OCI-LY7 (cell line): Measurements from ENCODE around the gene VKORC1L1. TPM values are rescaled to one million over a fixed set of nuclear protein-coding genes. Genes with fewer than 3 reads are reported as not detected.
A peak's percentile ranks its signal among the peaks of the same experiment; 100 is the strongest.
"Not testable (repeated sequence)": the region's sequence is repeated elsewhere in the genome, so short reads cannot be mapped to it uniquely, and the experiment has no call there.

ENCODE experiments used
- BruUV-seq: library from RNA; stranded (reverse); fragments of 400-500 nt; replicated peaks from 2 replicates; lab custom pipeline; 2021; lab: Mats Ljungman, UMichigan
- CTCF ChIA-PET: fragments of 300-600 bp; sonication (Branson Sonifier 250); formaldehyde crosslinking; loops from one replicate; lab custom pipeline; 2022; ENCODE audit warnings: antibody characterized with exemption; ENCODE audit not compliant: unreplicated experiment; lab: Charles Lee
- POLR2A ChIA-PET: fragments of 300-600 bp; sonication (Branson Sonifier 250); formaldehyde crosslinking; loops from one replicate; lab custom pipeline; 2022; ENCODE audit warnings: antibody characterized with exemption; lab: Charles Lee
- DNase-seq: peaks from one replicate; pipeline ENCODE4 v3.0.0-alpha.2; 2015; ENCODE audit warnings: low spot score
- H2AFZ ChIP-seq: fragments of 200-600 bp; sonication (generic), shearing (Covaris generic); 2 replicates; pipeline ENCODE4 v1.6.1; 2014; ENCODE audit warnings: mild to moderate bottlenecking, antibody characterized with exemption, low read length, moderate library complexity
- H3K27ac ChIP-seq: fragments of 200-600 bp; sonication (generic); 2 replicates; pipeline ENCODE4 v1.5.1; 2014; ENCODE audit warnings: mixed run types, low read depth, mild to moderate bottlenecking, moderate library complexity, low read length, inconsistent platforms; ENCODE audit not compliant: poor library complexity, severe bottlenecking
- H3K36me3 ChIP-seq: fragments of 200-600 bp; sonication (generic); 2 replicates; pipeline ENCODE4 v1.6.1; 2014; ENCODE audit warnings: mild to moderate bottlenecking, antibody characterized with exemption, low read length, moderate library complexity, mixed read lengths; ENCODE audit not compliant: insufficient read depth
- H3K4me1 ChIP-seq: fragments of 200-600 bp; sonication (generic); 2 replicates; pipeline ENCODE4 v1.5.1; 2014; ENCODE audit warnings: mild to moderate bottlenecking, low read length; ENCODE audit not compliant: insufficient read depth, poor library complexity, severe bottlenecking
- H3K4me2 ChIP-seq: fragments of 200-600 bp; sonication (generic); 2 replicates; pipeline ENCODE4 v1.6.1; 2014; ENCODE audit warnings: mild to moderate bottlenecking, low read length
- H3K4me3 ChIP-seq: fragments of 200-600 bp; sonication (generic); 2 replicates; pipeline ENCODE4 v1.5.1; 2014; ENCODE audit warnings: mild to moderate bottlenecking, low read depth, low read length; ENCODE audit not compliant: poor library complexity, severe bottlenecking
- H3K79me2 ChIP-seq: fragments of 200-600 bp; sonication (generic); 2 replicates; pipeline ENCODE4 v1.6.1; 2016; ENCODE audit warnings: low read depth, mild to moderate bottlenecking, low read length, moderate library complexity, mixed read lengths; ENCODE audit not compliant: insufficient read depth
- H3K9me2 ChIP-seq: fragments of 200-600 bp; sonication (generic); 2 replicates; pipeline ENCODE4 v1.6.1; 2016; ENCODE audit warnings: mild to moderate bottlenecking, low read length, mixed read lengths; ENCODE audit not compliant: insufficient read depth
- H3K9me3 ChIP-seq: fragments of 200-600 bp; sonication (generic); 2 replicates; pipeline ENCODE4 v1.6.1; 2014; ENCODE audit warnings: mild to moderate bottlenecking, mixed run types, low read length, mixed read lengths
- H4K20me1 ChIP-seq: fragments of 200-600 bp; sonication (generic); 2 replicates; pipeline ENCODE4 v1.6.1; 2014; ENCODE audit warnings: mild to moderate bottlenecking, antibody characterized with exemption, low read length, moderate library complexity, mixed read lengths; ENCODE audit not compliant: insufficient read depth
- intact Hi-C: fragments of 100-400 bp; cut with micrococcal nuclease; formaldehyde crosslinking; loops from one replicate; pipeline ENCODE4 v1.10.0; 2022; ENCODE audit not compliant: unreplicated experiment
- total RNA-seq, 2 experiments: library from RNA; depleted of rRNA in 1 of 2; stranded (reverse); fragments of >200 nt in 1 of 2; shearing (Covaris generic) in 1 of 2; gene quantifications; 2 replicates each; pipeline ENCODE4 v1.2.3, GENCODE V29; 2014 to 2022

The VKORC1L1 gene
- total RNA-seq, 2 experiments from 2014 or later: 17.4 to 31.9 TPM

- H3K9me2 ChIP-seq, H2AFZ ChIP-seq, BruUV-seq, POLR2A ChIA-PET, H3K9me3 ChIP-seq, H3K4me1 ChIP-seq, CTCF ChIA-PET: not testable (repeated sequence)
- peak overlapping the region; percentile 66 for H3K27ac ChIP-seq
- peaks cover 13% of the 10 kb centered on the region; the same call in 1 of the 2 replicates for H4K20me1 ChIP-seq
- peaks cover 18% of the 10 kb centered on the region for H3K36me3 ChIP-seq
- H3K79me2 ChIP-seq: peaks cover 34% of the 10 kb centered on the region
- H3K4me2 ChIP-seq: peak overlapping the region; percentile 91
- H3K4me3 ChIP-seq: peak overlapping the region; percentile 98
- DNase-seq: peak; percentile 42
- intact Hi-C loops: loop anchor here (2.0 kb wide), 3 partner anchors 65 to 123 kb away; no protein-coding TSS in a partner anchor
Observed at GRCh38 chr7:65873582-65874193, 814 bp downstream of the VKORC1L1 start.

- CTCF ChIA-PET, DNase-seq, H3K4me3 ChIP-seq, H2AFZ ChIP-seq, H3K27ac ChIP-seq, H3K4me1 ChIP-seq, H3K9me2 ChIP-seq, H3K9me3 ChIP-seq, H3K4me2 ChIP-seq: not testable (repeated sequence)
- intact Hi-C loops: loop anchor here (2.0 kb wide), 1 partner anchor 105 kb away; no protein-coding TSS in a partner anchor
- TSS peak; percentile 55 for BruUV-seq
- Histone ChIP-seq H3K36me3 (peaks cover 33% of the 10 kb centered on the region), H3K79me2 (peaks cover 45% of the 10 kb centered on the region), H4K20me1 (peaks cover 13% of the 10 kb centered on the region; the same call in 1 of the 2 replicates)
- POLR2A ChIA-PET: interaction anchor here (0.6 kb wide), 1 partner anchor 230 kb away, joined by 3 read pairs; no protein-coding TSS in a partner anchor
Observed at GRCh38 chr7:65875715-65876114, 2.8 kb downstream of the VKORC1L1 start.

- H4K20me1 ChIP-seq, BruUV-seq, H3K4me1 ChIP-seq, intact Hi-C loops, DNase-seq, H3K4me2 ChIP-seq, H3K9me3 ChIP-seq, H3K9me2 ChIP-seq, H3K4me3 ChIP-seq, CTCF ChIA-PET, H3K27ac ChIP-seq, H2AFZ ChIP-seq, POLR2A ChIA-PET: not testable (repeated sequence)
- peaks cover 55% of the 10 kb centered on the region for H3K79me2 ChIP-seq
- peaks cover 48% of the 10 kb centered on the region for H3K36me3 ChIP-seq
Observed at GRCh38 chr7:65879292-65880153, 6.6 kb downstream of the VKORC1L1 start.

- H3K4me1 ChIP-seq, H3K27ac ChIP-seq, intact Hi-C loops, DNase-seq, H2AFZ ChIP-seq, H3K9me2 ChIP-seq, CTCF ChIA-PET, H3K4me3 ChIP-seq, H3K9me3 ChIP-seq, H4K20me1 ChIP-seq, POLR2A ChIA-PET, H3K4me2 ChIP-seq, BruUV-seq: not testable (repeated sequence)
- Histone ChIP-seq H3K79me2 (peaks cover 54% of the 10 kb centered on the region), H3K36me3 (peaks cover 53% of the 10 kb centered on the region)
Observed at GRCh38 chr7:65880242-65880641, 7.4 kb downstream of the VKORC1L1 start.

GRCh38 chr7:65884983-65885382 lies 12.1 kb downstream of the VKORC1L1 start:
- intact Hi-C loops, H3K4me3 ChIP-seq, POLR2A ChIA-PET, BruUV-seq, H2AFZ ChIP-seq, DNase-seq, H4K20me1 ChIP-seq, H3K4me1 ChIP-seq, H3K9me3 ChIP-seq, H3K4me2 ChIP-seq, CTCF ChIA-PET, H3K9me2 ChIP-seq, H3K27ac ChIP-seq: not testable (repeated sequence)
- Histone ChIP-seq H3K79me2 (peaks cover 50% of the 10 kb centered on the region), H3K36me3 (peaks cover 62% of the 10 kb centered on the region)

GRCh38 chr7:65885533-65885932 lies 12.7 kb downstream of the VKORC1L1 start:
- POLR2A ChIA-PET, BruUV-seq, H3K4me1 ChIP-seq, H3K9me3 ChIP-seq, CTCF ChIA-PET, H3K4me3 ChIP-seq, H4K20me1 ChIP-seq, H3K9me2 ChIP-seq, intact Hi-C loops, DNase-seq, H2AFZ ChIP-seq, H3K4me2 ChIP-seq, H3K27ac ChIP-seq: not testable (repeated sequence)
- Histone ChIP-seq H3K36me3 (peaks cover 62% of the 10 kb centered on the region), H3K79me2 (peaks cover 45% of the 10 kb centered on the region; the same call in 1 of the 2 replicates)
